SU-DHL-6 (cell line): ENCODE measurements around the gene ACO2.

Experiments
- H2AFZ ChIP-seq: fragments of 200-600 bp; sonication (generic); 2 replicates; pipeline ENCODE4 v1.6.1; 2014; ENCODE audit warnings: low read depth, mild to moderate bottlenecking, moderate library complexity, mixed read lengths, antibody characterized with exemption, low read length; ENCODE audit not compliant: severe bottlenecking
- H3F3A ChIP-seq: fragments of 200-600 bp; shearing (Covaris generic); 2 replicates; pipeline ENCODE4 v1.6.0; 2016; ENCODE audit warnings: antibody characterized with exemption, mild to moderate bottlenecking; ENCODE audit not compliant: insufficient read depth
- H3K27ac ChIP-seq: fragments of 200-600 bp; sonication (generic); 2 replicates; pipeline ENCODE4 v1.5.1; 2016; ENCODE audit warnings: low read depth, mild to moderate bottlenecking, low read length, moderate library complexity, mixed read lengths
- H3K27me3 ChIP-seq: fragments of 200-600 bp; sonication (generic), shearing (Covaris generic); 2 replicates; pipeline ENCODE4 v1.6.0; 2014; ENCODE audit warnings: mild to moderate bottlenecking, low read length
- H3K36me3 ChIP-seq: fragments of 200-600 bp; sonication (generic); 2 replicates; pipeline ENCODE4 v1.6.1; 2014; ENCODE audit warnings: mild to moderate bottlenecking, low read length, mixed read lengths
- H3K4me2 ChIP-seq: fragments of 300-600, 200-600 bp; shearing (Covaris generic), sonication (generic); 2 replicates; pipeline ENCODE4 v1.6.0; 2014; ENCODE audit warnings: low read length, low read depth, mild to moderate bottlenecking; ENCODE audit not compliant: poor library complexity, severe bottlenecking
- H3K4me3 ChIP-seq: fragments of 200-600 bp; sonication (generic); 2 replicates; pipeline ENCODE4 v1.5.1; 2014; ENCODE audit warnings: antibody characterized with exemption, low read length, mild to moderate bottlenecking, mixed read lengths; ENCODE audit not compliant: insufficient read depth, poor library complexity, severe bottlenecking
- H3K79me2 ChIP-seq: fragments of 200-600 bp; sonication (generic); 2 replicates; pipeline ENCODE4 v1.6.1; 2014; ENCODE audit warnings: mild to moderate bottlenecking, low read length, moderate library complexity; ENCODE audit not compliant: insufficient read depth
- H3K9ac ChIP-seq: fragments of 200-600 bp; sonication (generic); 2 replicates; pipeline ENCODE4 v1.7.0; 2014; ENCODE audit warnings: mild to moderate bottlenecking, low read length
- H3K9me2 ChIP-seq: fragments of 200-600 bp; sonication (generic); replicated peaks from 2 replicates; pipeline ENCODE4 v1.6.1; 2014; ENCODE audit warnings: low read length; ENCODE audit not compliant: insufficient read depth
- H3K9me3 ChIP-seq: fragments of 200-600 bp; sonication (generic); 2 replicates; pipeline ENCODE4 v1.6.1; 2014; ENCODE audit warnings: low read length, mixed read lengths; ENCODE audit not compliant: insufficient read depth
- H4K20me1 ChIP-seq: fragments of 200-600 bp; sonication (generic); 2 replicates; pipeline ENCODE4 v1.6.1; 2014; ENCODE audit warnings: low read depth, mild to moderate bottlenecking, antibody characterized with exemption, low read length, moderate library complexity, mixed read lengths
- CTCF ChIP-seq: fragments of 200-600 bp; sonication (generic); IDR thresholded peaks from one replicate; pipeline ENCODE4 v1.5.1; 2017; ENCODE audit warnings: antibody characterized with exemption, mild to moderate bottlenecking, low read length, moderate library complexity; ENCODE audit not compliant: insufficient read depth, poor library complexity, severe bottlenecking
- EZH2phosphoT487 ChIP-seq: fragments of 200-600 bp; sonication (generic), shearing (Covaris generic); conservative IDR thresholded peaks from 2 replicates; pipeline ENCODE4 v1.6.1; 2018; ENCODE audit warnings: mild to moderate bottlenecking, antibody characterized with exemption, low read length, moderate library complexity, mixed read lengths

ACO2 gene

GRCh38 chr22:41523464-41524221, 54.7 kb downstream of the ACO2 start:
- no peak overlapping the region for H3K4me2 ChIP-seq
- no peak overlapping the region for H3K27ac ChIP-seq
- H3K4me3 ChIP-seq = no peak overlapping the region
- 0 out of 2 replicates have a peak, but pooled peaks cover 2% of the 10 kb centered on the region for H3F3A ChIP-seq
- H3K9me3 ChIP-seq = no peaks in the 10 kb centered on the region
- H3K27me3 ChIP-seq = no peaks in the 10 kb centered on the region
- no peaks in the 10 kb centered on the region for H4K20me1 ChIP-seq
- no peak overlapping the region for H2AFZ ChIP-seq
- no peak for TF ChIP-seq EZH2phosphoT487
- TF ChIP-seq CTCF = no peak
- H3K36me3 ChIP-seq = no peaks in the 10 kb centered on the region
- H3K79me2 ChIP-seq = no peaks in the 10 kb centered on the region
- H3K9me2 ChIP-seq = no peaks in the 10 kb centered on the region
- no peak overlapping the region for H3K9ac ChIP-seq

DNA sequence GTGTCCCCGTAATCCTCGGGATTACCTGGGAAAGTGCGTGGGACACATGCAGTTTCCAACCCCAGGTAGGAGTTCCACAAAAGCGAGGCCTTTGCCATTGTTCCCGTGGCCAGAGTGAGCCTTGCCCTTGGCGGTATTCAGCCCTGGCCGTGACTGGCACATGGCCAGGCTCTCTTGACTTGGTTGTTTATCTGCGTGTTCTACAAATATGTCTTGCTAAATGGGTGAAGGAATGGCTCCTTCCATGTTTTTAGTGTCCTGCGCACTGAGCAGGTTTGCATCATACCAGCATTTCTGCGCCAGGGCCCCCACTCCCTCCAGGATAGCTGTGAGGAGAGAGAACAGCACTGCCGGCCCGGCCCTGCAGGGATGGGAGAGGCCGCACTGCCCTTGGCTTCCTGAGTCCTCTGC, 55.3 kb downstream of the ACO2 start:
- Histone ChIP-seq H4K20me1 (no peaks in the 10 kb centered on the region), H3K27ac (no peak overlapping the region), H3K9me2 (no peaks in the 10 kb centered on the region), H3K36me3 (no peaks in the 10 kb centered on the region), H3F3A (0 out of 2 replicates have a peak, but pooled peaks cover 5% of the 10 kb centered on the region), H3K4me3 (no peak overlapping the region), H3K79me2 (no peaks in the 10 kb centered on the region), H3K4me2 (no peak overlapping the region), H2AFZ (no peak overlapping the region), H3K9me3 (no peaks in the 10 kb centered on the region), H3K9ac (no peak overlapping the region), H3K27me3 (no peaks in the 10 kb centered on the region)
- TF ChIP-seq EZH2phosphoT487 (no peak), CTCF (no peak)

GRCh38 chr22:41524809-41525449, 56.0 kb downstream of the ACO2 start:
- Histone ChIP-seq H3K79me2 (no peaks in the 10 kb centered on the region), H3K9ac (no peak overlapping the region), H3F3A (0 out of 2 replicates have a peak, but pooled peaks cover 5% of the 10 kb centered on the region), H3K36me3 (no peaks in the 10 kb centered on the region), H3K9me2 (no peaks in the 10 kb centered on the region), H3K4me3 (no peak overlapping the region), H4K20me1 (no peaks in the 10 kb centered on the region), H3K4me2 (no peak overlapping the region), H3K27ac (no peak overlapping the region), H3K9me3 (no peaks in the 10 kb centered on the region), H3K27me3 (no peaks in the 10 kb centered on the region), H2AFZ (no peak overlapping the region)
- TF ChIP-seq CTCF (no peak), EZH2phosphoT487 (no peak)
